H1 (cell line): ENCODE measurements around the gene CES4A. TPM values are rescaled to one million over a fixed set of nuclear protein-coding genes. Genes with fewer than 3 reads are reported as not detected.

Experiments used
- CTCF ChIA-PET: fragments of 300-600 bp; sonication (Branson Sonifier 250); formaldehyde crosslinking; loops from one replicate; lab custom pipeline; 2021; ENCODE audit not compliant: partially characterized antibody; lab: Charles Lee
- POLR2A ChIA-PET: fragments of 300-600 bp; sonication (Branson Sonifier 250); formaldehyde crosslinking; loops from one replicate; lab custom pipeline; 2021; ENCODE audit warnings: inconsistent platforms; ENCODE audit not compliant: partially characterized antibody; lab: Charles Lee
- DNase-seq, 2 experiments: peaks; one replicate each; pipeline versions ENCODE4 v3.0.0 to v3.0.0-alpha.2; 2010 to 2022; ENCODE audit warnings: low spot score in 2 of 2, low read depth in 1 of 2, mixed read lengths in 1 of 2
- FAIRE-seq: peaks from 2 replicates; lab custom pipeline; 2011; peaks lifted over from hg19 to GRCh38; lab: Jason Lieb, UNC
- H2AFZ ChIP-seq: 2 replicates; pipeline ENCODE4 v1.8.1; 2012; ENCODE audit warnings: low read length, inconsistent platforms
- H2AK5ac ChIP-seq: 2 replicates; pipeline ENCODE4 v1.6.1; 2013; ENCODE audit warnings: low read depth, low read length
- H2BK120ac ChIP-seq: replicated peaks from 2 replicates; pipeline ENCODE3; 2013; ENCODE audit warnings: low read depth, low read length, inconsistent platforms
- H2BK12ac ChIP-seq: 2 replicates; pipeline ENCODE4 v1.6.1; 2013; ENCODE audit warnings: low read depth, low read length
- H2BK15ac ChIP-seq: 2 replicates; pipeline ENCODE4 v1.6.1; 2013; ENCODE audit warnings: low read length
- H2BK20ac ChIP-seq: 2 replicates; pipeline ENCODE4 v1.6.1; 2013; ENCODE audit warnings: low read length
- H2BK5ac ChIP-seq: 2 replicates; pipeline ENCODE4 v1.6.1; 2013; ENCODE audit warnings: low read depth, low read length
- H3K14ac ChIP-seq: 2 replicates; pipeline ENCODE4 v1.6.1; 2013; ENCODE audit warnings: inconsistent platforms; ENCODE audit not compliant: insufficient read length
- H3K18ac ChIP-seq: 2 replicates; pipeline ENCODE4 v1.6.1; 2013; ENCODE audit warnings: low read length; ENCODE audit errors: extremely low read depth
- H3K23ac ChIP-seq: 2 replicates; pipeline ENCODE4 v1.6.1; 2013; ENCODE audit warnings: inconsistent platforms; ENCODE audit not compliant: insufficient read length
- H3K23me2 ChIP-seq: 2 replicates; pipeline ENCODE4 v1.6.1; 2013; ENCODE audit warnings: low read depth, low read length
- H3K27ac ChIP-seq: 2 replicates; pipeline ENCODE4 v1.6.1; 2011; ENCODE audit warnings: low read depth, low read length, inconsistent platforms
- H3K27me3 ChIP-seq, 4 experiments: replicated peaks in 1 of 4; 1 replicate in 1 of 4; 2 replicates in 3 of 4; pipeline versions ENCODE4 v1.6.1 to v1.8.1; 2011 to 2013; ENCODE audit warnings: low read length in 3 of 4, mild to moderate bottlenecking in 3 of 4, inconsistent platforms in 2 of 4, mixed read lengths in 2 of 4, moderate library complexity in 1 of 4; ENCODE audit not compliant: control insufficient read depth in 3 of 4, insufficient read depth in 3 of 4; ENCODE audit errors: extremely low read depth in 1 of 4
- H3K36me3 ChIP-seq, 4 experiments: 2 replicates each; pipeline versions ENCODE4 v1.6.1 to v1.8.1; 2011 to 2013; ENCODE audit warnings: mild to moderate bottlenecking in 4 of 4, low read length in 3 of 4, moderate library complexity in 2 of 4, control low read depth in 1 of 4, inconsistent platforms in 1 of 4; ENCODE audit not compliant: insufficient read depth in 4 of 4, control insufficient read depth in 2 of 4
- H3K4ac ChIP-seq: replicated peaks from 2 replicates; pipeline ENCODE3; 2013; ENCODE audit warnings: low read length, low read depth, mixed read lengths, inconsistent platforms; ENCODE audit not compliant: insufficient read length
- H3K4me1 ChIP-seq, 4 experiments: replicated peaks in 1 of 4; 1 replicate in 1 of 4; 2 replicates in 3 of 4; pipeline versions ENCODE4 v1.6.1 to v1.8.1; 2011 to 2013; ENCODE audit warnings: low read length in 3 of 4, inconsistent platforms in 2 of 4, mixed read lengths in 1 of 4; ENCODE audit not compliant: insufficient read depth in 4 of 4, control insufficient read depth in 3 of 4
- H3K4me2 ChIP-seq, 2 experiments: 2 replicates each; pipeline versions ENCODE4 v1.6.1 to v1.8.1; 2011 to 2013; ENCODE audit warnings: low read depth in 2 of 2, low read length in 2 of 2, control low read depth in 1 of 2, inconsistent platforms in 1 of 2, mild to moderate bottlenecking in 1 of 2; ENCODE audit not compliant: insufficient read depth in 1 of 2
- H3K4me3 ChIP-seq, 4 experiments: fragments of 200-600, 300-600 bp in 1 of 4; sonication (generic), shearing (Covaris generic), sonication (Bioruptor Twin) in 1 of 4; 2 replicates each; pipeline versions ENCODE4 v1.5.1 to v1.8.1; 2011 to 2016; ENCODE audit warnings: low read length in 4 of 4, low read depth in 3 of 4, control low read depth in 2 of 4, inconsistent platforms in 2 of 4, mild to moderate bottlenecking in 2 of 4, mixed read lengths in 1 of 4, moderate library complexity in 1 of 4; ENCODE audit not compliant: insufficient read depth in 2 of 4; ENCODE audit errors: extremely low read depth in 1 of 4
- H3K56ac ChIP-seq: replicated peaks from 2 replicates; pipeline ENCODE3; 2013; ENCODE audit warnings: low read depth, mild to moderate bottlenecking, mixed read lengths, low read length, inconsistent platforms; ENCODE audit not compliant: insufficient read length
- H3K79me1 ChIP-seq: 2 replicates; pipeline ENCODE4 v1.6.1; 2013; ENCODE audit warnings: low read depth, low read length, control low read depth
- H3K79me2 ChIP-seq, 2 experiments: 2 replicates each; pipeline versions ENCODE4 v1.6.1 to v1.8.1; 2012 to 2013; ENCODE audit warnings: low read length in 2 of 2, mild to moderate bottlenecking in 2 of 2, inconsistent platforms in 1 of 2; ENCODE audit not compliant: insufficient read depth in 2 of 2, control insufficient read depth in 1 of 2
- H3K9ac ChIP-seq, 4 experiments: replicated peaks in 1 of 4; 1 replicate in 1 of 4; 2 replicates in 3 of 4; pipeline versions ENCODE4 v1.6.1 to v1.8.1; 2011 to 2013; ENCODE audit warnings: low read depth in 3 of 4, low read length in 3 of 4, control low read depth in 2 of 4, mild to moderate bottlenecking in 2 of 4, moderate library complexity in 2 of 4, inconsistent platforms in 1 of 4; ENCODE audit errors: extremely low read depth in 1 of 4
- H3K9me3 ChIP-seq, 2 experiments: 2 replicates each; pipeline versions ENCODE4 v1.6.1 to v1.8.1; 2012 to 2013; ENCODE audit warnings: mild to moderate bottlenecking in 2 of 2, moderate library complexity in 2 of 2, control low read depth in 1 of 2, inconsistent platforms in 1 of 2, low read depth in 1 of 2, low read length in 1 of 2, mixed read lengths in 1 of 2; ENCODE audit not compliant: insufficient read depth in 2 of 2
- H4K20me1 ChIP-seq, 2 experiments: replicated peaks in 1 of 2; 2 replicates each; pipeline versions ENCODE3 to v1.8.1; 2011 to 2013; ENCODE audit warnings: inconsistent platforms in 2 of 2, low read length in 2 of 2, mild to moderate bottlenecking in 1 of 2; ENCODE audit not compliant: insufficient read depth in 2 of 2, control insufficient read depth in 1 of 2
- H4K5ac ChIP-seq: 2 replicates; pipeline ENCODE4 v1.6.1; 2013; ENCODE audit warnings: low read length, low read depth, mixed read lengths, inconsistent platforms; ENCODE audit not compliant: insufficient read length
- H4K8ac ChIP-seq: 2 replicates; pipeline ENCODE4 v1.8.0; 2013; ENCODE audit warnings: mild to moderate bottlenecking, moderate library complexity, low read length, inconsistent platforms; ENCODE audit not compliant: insufficient read depth; ENCODE audit errors: extremely low read depth
- H4K91ac ChIP-seq: replicated peaks from 2 replicates; pipeline ENCODE3; 2013; ENCODE audit warnings: low read length, mixed read lengths, inconsistent platforms; ENCODE audit not compliant: insufficient read length
- EZH2 ChIP-seq: fragments of 200-600 bp; sonication (generic); IDR thresholded peaks from 2 replicates; pipeline ENCODE4 v1.7.1; 2012; ENCODE audit warnings: low read depth, mild to moderate bottlenecking, moderate library complexity, low read length, inconsistent platforms; ENCODE audit not compliant: severe bottlenecking
- SP1 ChIP-seq: IDR thresholded peaks from 2 replicates; pipeline ENCODE4 v1.6.1; 2011; ENCODE audit warnings: low read depth, low read length
- SP2 ChIP-seq: IDR thresholded peaks from 2 replicates; pipeline ENCODE4 v1.6.1; 2012; ENCODE audit warnings: mild to moderate bottlenecking, low read length, inconsistent platforms
- WGBS, 2 experiments: shearing (Covaris generic) in 1 of 2; methylation state at CpG; one replicate each; pipeline versions ENCODE4 v1.1.6 to v1.1.7; 2013 to 2015; ENCODE audit warnings: low lambda C conversion rate in 2 of 2, mixed read lengths in 2 of 2, inconsistent platforms in 1 of 2, low coverage in 1 of 2, missing lambda C conversion rate in 1 of 2; ENCODE audit not compliant: insufficient replicate concordance in 2 of 2, insufficient coverage in 1 of 2, insufficient read length in 1 of 2; ENCODE audit errors: extremely low coverage in 1 of 2, missing lambda C conversion rate in 1 of 2; 5-methylcytosine and 5-hydroxymethylcytosine counted together
- polyA plus RNA-seq, 7 experiments: library from polyadenylated mRNA; depleted of rRNA in 3 of 7; stranded (reverse) in 5 of 7; unstranded in 2 of 7; fragments of >200 nt in 5 of 7; fragments of 200-250 nt in 2 of 7; gene quantifications; 1 replicate in 5 of 7; 2 replicates in 1 of 7; 4 replicates in 1 of 7; pipeline versions ENCODE4 v1.2.1 to v1.2.3, GENCODE V29; 2011 to 2013; ENCODE audit warnings: missing spikeins in 2 of 7, mixed read lengths in 2 of 7
- total RNA-seq: library from RNA; stranded (reverse); fragmentation: NEBNext Ultra II Directional; extraction: Animal tissue kit (Norgen Biotek cat#: 25700); gene quantifications from 2 replicates; pipeline ENCODE4 v1.2.1, GENCODE V29; 2021

The CES4A gene
- total and polyA plus RNA-seq, 2 of the 8 experiments (the other 6 are each of a cell fraction or from before 2014, with no cell fraction given) = 0.93 to 1.5 TPM

DNA sequence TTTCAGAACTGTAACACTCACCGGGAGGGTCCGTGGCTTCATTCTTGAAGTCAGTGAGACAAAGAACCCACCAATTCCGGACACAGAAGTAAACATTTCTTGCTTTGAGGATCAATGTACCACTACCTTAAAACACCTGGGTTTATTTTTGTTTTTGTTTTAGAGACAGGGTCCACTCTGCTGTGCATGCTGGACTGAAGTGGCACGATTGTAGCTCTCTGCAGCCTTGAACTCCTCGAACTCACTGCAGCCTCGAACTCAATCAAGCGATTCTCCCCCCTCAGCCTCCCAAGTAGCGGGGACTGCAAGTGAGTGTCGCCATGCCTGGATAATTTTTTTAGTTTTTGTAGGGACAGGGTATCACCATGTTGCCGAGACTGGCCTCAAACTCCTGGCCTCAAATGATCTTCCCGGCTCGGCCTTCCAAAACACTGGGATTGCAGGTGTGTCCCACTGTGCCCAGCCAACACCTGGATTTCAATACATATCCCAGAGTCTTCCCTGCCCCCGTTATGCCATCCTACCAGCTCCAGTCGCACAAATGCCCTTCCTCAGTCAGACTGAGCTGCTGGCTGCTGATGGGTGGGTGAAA is 13.0 kb upstream of the CES4A start:
- 91% methylated on average over 14 of the region's 14 CpGs; no CpG with 5 or more reads in 1 of the 2 experiments for WGBS, 2 experiments
- ChIA-PET CTCF (interaction anchor here (0.8 to 10.2 kb wide), 20 partner anchors 13 to 312 kb away, joined by 3 to 130 read pairs (median 10); partner anchors contain the start of genes B3GNT9, CES3, CES4A and NOL3), POLR2A (interaction anchor here (1.1 to 1.6 kb wide), 3 partner anchors 131 to 223 kb away, joined by 3 to 6 read pairs (median 4); partner anchors contain the start of gene B3GNT9)
- Histone ChIP-seq H3K14ac (no peak overlapping the region), H3K4me1 (no peaks in the 10 kb centered on the region; a peak in 1 of 7 replicates), H3K4me3 (no peak overlapping the region), H3K79me1 (no peaks in the 10 kb centered on the region), H3K9ac (no peak overlapping the region), H4K91ac (no peak overlapping the region), H4K8ac (no peak overlapping the region), H2BK120ac (no peak overlapping the region), H3K36me3 (no peaks in the 10 kb centered on the region), H2BK12ac (no peak overlapping the region), H3K79me2 (no peaks in the 10 kb centered on the region), H3K27me3 (no peaks in the 10 kb centered on the region), H3K23me2 (no peaks in the 10 kb centered on the region), H3K27ac (no peak overlapping the region), H3K56ac (no peak overlapping the region), H4K5ac (no peak overlapping the region), H3K18ac (no peak overlapping the region), H3K4me2 (no peak overlapping the region), H2AFZ (no peak overlapping the region), H2BK20ac (no peak overlapping the region), H2AK5ac (no peak overlapping the region), H3K9me3 (no peaks in the 10 kb centered on the region), H3K4ac (no peak overlapping the region), H4K20me1 (no peaks in the 10 kb centered on the region), H2BK5ac (no peak overlapping the region), H2BK15ac (no peak overlapping the region), H3K23ac (no peak overlapping the region)
- TF ChIP-seq SP2 (no peak), SP1 (no peak), EZH2 (no peak)
- FAIRE-seq (no peak), DNase-seq (no peak)
